HUDEP-2 (cell line): ENCODE data around the gene TMEFF1.

ENCODE experiments used
- DNase-seq, 76 experiments: peaks; one replicate each; lab custom pipeline; 2025; ENCODE audit not compliant: unreplicated experiment in 76 of 76; lab: John Stamatoyannopoulos, UW

Gene TMEFF1

GRCh38 chr9:100598641-100599145 is 125.7 kb downstream of the TMEFF1 start:
- peak in 71 of 76 experiments; percentile 6 to 76 (median 57) for DNase-seq

GRCh38 chr9:100600521-100601079 is 127.7 kb downstream of the TMEFF1 start:
- peak in 38 of 76 experiments; percentile 2 to 46 (median 18) for DNase-seq

GRCh38 chr9:100601216-100601615 is 128.3 kb downstream of the TMEFF1 start:
- peak in 65 of 76 experiments; percentile 6 to 77 (median 45) for DNase-seq

GRCh38 chr9:100602342-100602801 is 129.4 kb downstream of the TMEFF1 start:
- DNase-seq, result peak in 40 of 76 experiments; percentile 2 to 67 (median 28)

GRCh38 chr9:100605405-100605804 is 132.5 kb downstream of the TMEFF1 start:
- no peak for DNase-seq

- no peak for DNase-seq
These were observed 146.2 kb downstream of the TMEFF1 start for GRCh38 chr9:100619194-100619593.

- DNase-seq, result no peak
These were observed 146.7 kb downstream of the TMEFF1 start for GRCh38 chr9:100619665-100620064.

GRCh38 chr9:100623969-100624368 is 151.0 kb downstream of the TMEFF1 start:
- DNase-seq, result no peak

- no peak for DNase-seq
These were observed 154.0 kb downstream of the TMEFF1 start for GRCh38 chr9:100626949-100627348.
